HCT116 (cell line): ENCODE measurements around the gene GRHPR.

Source experiments
- CBX3 ChIP-seq: IDR thresholded peaks from 2 replicates; pipeline ENCODE4 v1.6.1; 2012; ENCODE audit warnings: low read depth
- CEBPB ChIP-seq: IDR thresholded peaks from 2 replicates; pipeline ENCODE4 v1.6.1; 2012; ENCODE audit warnings: low read depth
- EZH2 ChIP-seq: fragments of 200-600 bp; sonication (generic); IDR thresholded peaks from 2 replicates; pipeline ENCODE4 v1.6.1; 2017; ENCODE audit warnings: antibody characterized with exemption, mixed run types
- POLR2A ChIP-seq: IDR thresholded peaks from 2 replicates; pipeline ENCODE4 v1.7.0; 2011; ENCODE audit warnings: borderline replicate concordance; ENCODE audit not compliant: insufficient read depth, insufficient read length; ENCODE audit errors: extremely low read depth
- POLR2AphosphoS5 ChIP-seq: IDR thresholded peaks from 2 replicates; pipeline ENCODE4 v1.6.1; 2011; ENCODE audit warnings: mild to moderate bottlenecking, low read depth, low read length, moderate library complexity
- RAD21 ChIP-seq: IDR thresholded peaks from 2 replicates; pipeline ENCODE4 v1.6.1; 2012; ENCODE audit warnings: low read depth, mild to moderate bottlenecking
- SRF ChIP-seq: IDR thresholded peaks from 2 replicates; pipeline ENCODE4 v1.6.1; 2012; ENCODE audit warnings: low read depth
- YY1 ChIP-seq: IDR thresholded peaks from 2 replicates; pipeline ENCODE4 v1.6.1; 2011; ENCODE audit warnings: low read length, low read depth, moderate library complexity, mild to moderate bottlenecking; ENCODE audit not compliant: insufficient replicate concordance; ENCODE audit errors: extremely low read depth
- TF ChIP-seq, protein P1 (sequence below), 3 experiments: fragments of 200-600 bp in 1 of 3; sonication (generic) in 1 of 3; IDR thresholded peaks in 2 of 3; conservative IDR thresholded peaks in 1 of 3; 2 replicates each; pipeline ENCODE4 v1.5.1; 2012 to 2017; ENCODE audit warnings: low read depth in 2 of 3, low read length in 2 of 3, antibody characterized with exemption in 1 of 3, borderline replicate concordance in 1 of 3, control low read depth in 1 of 3, mild to moderate bottlenecking in 1 of 3, mixed read lengths in 1 of 3, mixed run types in 1 of 3, moderate library complexity in 1 of 3; ENCODE audit not compliant: insufficient read depth in 1 of 3

DNA sequence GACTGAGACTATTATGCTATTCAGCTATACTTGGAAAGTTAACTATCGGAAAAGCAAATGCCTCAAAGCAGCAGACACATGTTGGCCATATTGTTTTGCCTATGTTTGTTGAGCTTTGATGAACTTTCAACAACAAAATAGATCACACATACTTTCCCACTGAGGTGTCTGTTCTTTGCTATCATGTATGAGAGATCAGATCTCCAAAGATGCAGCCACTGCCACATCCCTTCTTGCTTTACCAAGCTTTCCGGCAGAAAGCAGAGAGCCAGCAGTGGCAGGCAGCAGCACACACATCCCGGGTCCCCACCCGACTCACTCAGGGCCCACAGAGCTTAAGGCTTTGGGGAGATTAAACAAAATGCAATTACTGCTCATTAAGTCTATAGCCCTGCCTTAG lies 23.9 kb downstream of the GRHPR start:
- TF ChIP-seq POLR2A (no peak), EZH2 (no peak), CEBPB (no peak), RAD21 (no peak), POLR2AphosphoS5 (no peak), YY1 (no peak), SRF (no peak), CBX3 (no peak)
- TF ChIP-seq, protein P1, sequence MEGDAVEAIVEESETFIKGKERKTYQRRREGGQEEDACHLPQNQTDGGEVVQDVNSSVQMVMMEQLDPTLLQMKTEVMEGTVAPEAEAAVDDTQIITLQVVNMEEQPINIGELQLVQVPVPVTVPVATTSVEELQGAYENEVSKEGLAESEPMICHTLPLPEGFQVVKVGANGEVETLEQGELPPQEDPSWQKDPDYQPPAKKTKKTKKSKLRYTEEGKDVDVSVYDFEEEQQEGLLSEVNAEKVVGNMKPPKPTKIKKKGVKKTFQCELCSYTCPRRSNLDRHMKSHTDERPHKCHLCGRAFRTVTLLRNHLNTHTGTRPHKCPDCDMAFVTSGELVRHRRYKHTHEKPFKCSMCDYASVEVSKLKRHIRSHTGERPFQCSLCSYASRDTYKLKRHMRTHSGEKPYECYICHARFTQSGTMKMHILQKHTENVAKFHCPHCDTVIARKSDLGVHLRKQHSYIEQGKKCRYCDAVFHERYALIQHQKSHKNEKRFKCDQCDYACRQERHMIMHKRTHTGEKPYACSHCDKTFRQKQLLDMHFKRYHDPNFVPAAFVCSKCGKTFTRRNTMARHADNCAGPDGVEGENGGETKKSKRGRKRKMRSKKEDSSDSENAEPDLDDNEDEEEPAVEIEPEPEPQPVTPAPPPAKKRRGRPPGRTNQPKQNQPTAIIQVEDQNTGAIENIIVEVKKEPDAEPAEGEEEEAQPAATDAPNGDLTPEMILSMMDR (IDR thresholded peaks at IDR 0.05 in 2 of 3, conservative IDR thresholded peaks at IDR 0.05 in 1 of 3; ENCODE audit: borderline replicate concordance in 1 of 3, insufficient read depth in 1 of 3, low read depth in 2 of 3, low read length in 2 of 3), result no peak
